ENCODE measurements around the gene PALD1.

The PALD1 gene

DNA sequence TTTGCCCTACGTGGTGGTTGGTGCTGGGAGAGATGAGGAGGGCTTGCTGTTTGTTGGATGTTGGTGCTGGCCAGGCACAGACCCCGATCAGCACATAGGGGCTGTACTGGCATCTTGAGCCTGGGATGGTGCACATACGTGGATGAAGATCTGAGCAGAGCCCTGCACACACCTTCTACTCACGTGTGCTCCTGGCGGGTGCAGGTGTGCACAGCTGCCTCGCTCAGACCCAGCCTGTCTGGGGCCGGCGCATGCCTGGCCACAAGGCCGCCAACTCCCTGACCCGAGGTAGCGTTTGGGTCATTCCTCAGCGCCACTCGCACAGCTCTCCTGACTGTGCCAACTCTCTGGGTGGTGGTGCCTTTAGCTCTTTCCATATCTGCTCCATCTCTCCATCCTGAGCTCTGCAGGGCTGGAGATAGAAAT lies 18.6 kb downstream of the PALD1 start:
- DNase-seq (ENCODE audit: low spot score) = no peak
- in situ Hi-C loops (cut with MboI; ENCODE audit: low sequenced_read_pairs, unreplicated experiment) = no loop called here
- TF ChIP-seq CTCF (IDR thresholded peaks at IDR 0.05; ENCODE audit: borderline replicate concordance, control extremely low read depth, extremely low read depth, insufficient read depth, missing control alignments) = no peak

DNA sequence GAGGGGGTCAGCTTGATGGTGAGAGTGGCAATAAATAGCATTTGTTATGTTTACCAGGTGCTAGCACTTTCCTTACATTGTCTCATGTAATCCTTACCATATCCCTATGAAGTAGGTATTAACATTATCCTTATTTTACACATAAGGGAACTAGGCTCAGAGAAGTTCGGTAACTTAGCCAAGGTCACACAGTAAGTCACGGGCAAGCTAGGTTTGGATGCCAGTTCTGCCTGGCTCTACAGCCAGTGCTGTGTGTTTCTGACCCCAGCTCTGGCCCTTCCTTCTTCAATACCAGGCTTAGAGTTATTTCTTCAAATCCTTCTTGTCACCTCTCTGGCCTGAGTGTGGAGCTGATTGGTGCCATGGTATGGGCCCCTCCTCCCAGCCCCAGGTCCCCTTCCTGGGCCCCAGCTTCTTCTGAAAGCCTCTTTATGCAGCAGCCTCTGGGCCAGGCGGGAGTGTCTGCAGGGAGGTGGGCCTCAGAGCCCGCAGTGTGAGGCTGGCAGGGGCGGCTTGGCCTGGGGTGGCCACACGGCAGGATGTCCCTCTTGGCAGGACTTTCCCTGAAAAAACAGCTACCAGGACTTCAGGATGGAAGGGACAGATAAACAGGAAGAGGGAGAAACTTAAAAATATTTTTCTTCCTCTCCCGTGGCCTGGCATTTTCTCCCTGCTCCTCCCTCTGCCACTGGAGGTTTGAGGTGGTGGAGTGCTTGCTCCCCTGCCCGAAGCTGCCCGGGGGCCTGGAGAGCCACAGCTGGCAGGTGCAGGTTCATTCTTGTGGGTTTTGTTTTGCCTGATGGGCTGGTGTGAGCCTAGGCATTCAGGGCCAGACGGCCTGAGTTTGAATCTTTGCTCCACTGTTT lies 20.6 kb downstream of the PALD1 start:
- DNase-seq (ENCODE audit: low spot score) = no peak
- TF ChIP-seq CTCF (IDR thresholded peaks at IDR 0.05; ENCODE audit: borderline replicate concordance, control extremely low read depth, extremely low read depth, insufficient read depth, missing control alignments) = no peak
- in situ Hi-C loops (cut with MboI; ENCODE audit: low sequenced_read_pairs, unreplicated experiment) = no loop called here

GRCh38 chr10:70499836-70500167 lies 21.2 kb downstream of the PALD1 start:
- no peak for DNase-seq (ENCODE audit: low spot score)
- no peak for TF ChIP-seq CTCF (IDR thresholded peaks at IDR 0.05; ENCODE audit: borderline replicate concordance, control extremely low read depth, extremely low read depth, insufficient read depth, missing control alignments)
- in situ Hi-C loops (cut with MboI; ENCODE audit: low sequenced_read_pairs, unreplicated experiment) = no loop called here

DNA sequence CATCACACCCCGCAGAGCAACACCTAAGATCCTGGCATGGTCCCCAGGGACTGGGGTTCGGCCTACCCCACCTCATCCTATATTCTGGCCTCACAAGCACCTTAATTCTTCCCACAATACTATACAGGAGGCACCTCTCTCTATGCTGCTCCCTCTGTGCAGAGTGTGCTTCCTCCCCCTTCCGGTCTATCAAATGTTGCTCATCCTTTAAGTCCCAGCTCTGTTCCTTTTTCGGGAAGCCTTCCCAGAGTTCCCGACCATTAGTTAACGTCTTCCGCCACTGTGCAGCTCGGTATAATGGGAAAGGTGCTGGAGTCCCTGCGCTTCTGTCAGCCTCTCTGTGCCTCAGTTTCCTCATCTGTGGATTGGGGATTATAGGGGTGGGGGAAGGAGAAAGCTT lies 21.8 kb downstream of the PALD1 start:
- no peak for DNase-seq (ENCODE audit: low spot score)
- in situ Hi-C loops (cut with MboI; ENCODE audit: low sequenced_read_pairs, unreplicated experiment) = no loop called here
- TF ChIP-seq CTCF (IDR thresholded peaks at IDR 0.05; ENCODE audit: borderline replicate concordance, control extremely low read depth, extremely low read depth, insufficient read depth, missing control alignments) = no peak

DNA sequence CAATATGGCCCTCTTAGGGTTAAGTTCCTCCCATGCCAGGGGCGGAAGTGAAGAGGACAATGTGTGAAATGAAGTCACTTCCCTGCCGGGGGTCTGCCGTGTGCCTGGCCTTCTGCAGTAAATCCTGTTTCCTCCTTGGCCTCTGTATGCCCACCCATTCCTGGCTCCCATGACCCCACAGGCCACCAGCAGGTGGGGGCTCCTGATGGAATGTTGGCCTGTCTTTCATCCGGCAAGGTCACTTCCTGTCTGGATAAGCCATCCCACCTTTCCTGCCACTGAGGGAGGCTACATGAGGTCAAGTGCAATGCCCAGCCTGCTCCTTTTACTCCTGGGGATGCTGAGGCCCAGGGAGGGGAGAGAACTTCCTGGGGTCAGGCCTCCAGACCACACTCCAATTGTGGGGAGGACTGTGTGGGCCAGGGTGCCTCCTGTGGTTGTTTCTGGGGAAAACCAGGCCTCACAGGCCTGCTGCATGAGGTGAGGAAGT lies 22.3 kb downstream of the PALD1 start:
- no peak for DNase-seq (ENCODE audit: low spot score)
- in situ Hi-C loops (cut with MboI; ENCODE audit: low sequenced_read_pairs, unreplicated experiment) = no loop called here
- TF ChIP-seq CTCF (IDR thresholded peaks at IDR 0.05; ENCODE audit: borderline replicate concordance, control extremely low read depth, extremely low read depth, insufficient read depth, missing control alignments) = no peak

DNA sequence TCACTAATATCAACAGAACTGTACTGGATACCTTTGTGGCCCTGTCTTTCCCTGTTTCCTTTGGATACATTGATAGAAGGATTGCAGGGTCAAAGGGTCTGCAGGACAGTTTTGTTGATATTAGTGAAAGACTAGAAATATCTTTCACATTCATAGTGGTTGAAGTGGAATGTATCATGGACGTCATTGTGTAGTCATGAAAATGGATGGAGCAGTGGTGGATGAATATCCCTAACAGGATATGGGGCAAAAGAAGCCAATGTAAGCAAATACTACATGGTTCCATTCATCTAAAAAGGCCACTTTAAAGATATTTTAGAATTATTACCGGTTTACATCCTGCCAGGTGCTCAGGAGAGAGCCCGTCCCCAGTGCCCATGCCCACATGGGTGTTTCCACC lies 23.8 kb downstream of the PALD1 start:
- DNase-seq (ENCODE audit: low spot score) = no peak
- in situ Hi-C loops (cut with MboI; ENCODE audit: low sequenced_read_pairs, unreplicated experiment) = no loop called here
- TF ChIP-seq CTCF (IDR thresholded peaks at IDR 0.05; ENCODE audit: borderline replicate concordance, control extremely low read depth, extremely low read depth, insufficient read depth, missing control alignments) = no peak
